Measurements from ENCODE around the gene RELB.

DNA sequence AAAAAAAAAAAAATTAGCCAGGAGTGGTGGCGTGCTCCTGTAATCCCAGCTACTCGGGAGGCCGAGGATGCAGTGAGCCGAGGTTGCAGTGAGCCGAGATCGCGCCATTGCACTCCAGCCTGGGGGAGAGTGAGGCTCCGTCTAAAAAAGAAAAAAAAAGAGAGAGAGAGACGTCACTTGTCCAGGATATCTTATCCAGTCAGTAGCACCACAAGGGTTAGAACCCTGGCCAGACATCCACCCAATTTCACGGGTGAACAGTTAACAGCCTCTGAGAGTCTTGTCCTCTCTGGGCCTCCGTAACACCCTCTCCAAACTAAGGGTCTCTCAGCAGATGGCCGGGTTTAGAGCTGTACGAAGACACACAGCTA is 47.0 kb upstream of the RELB start:
- TF ChIP-seq, protein P1, sequence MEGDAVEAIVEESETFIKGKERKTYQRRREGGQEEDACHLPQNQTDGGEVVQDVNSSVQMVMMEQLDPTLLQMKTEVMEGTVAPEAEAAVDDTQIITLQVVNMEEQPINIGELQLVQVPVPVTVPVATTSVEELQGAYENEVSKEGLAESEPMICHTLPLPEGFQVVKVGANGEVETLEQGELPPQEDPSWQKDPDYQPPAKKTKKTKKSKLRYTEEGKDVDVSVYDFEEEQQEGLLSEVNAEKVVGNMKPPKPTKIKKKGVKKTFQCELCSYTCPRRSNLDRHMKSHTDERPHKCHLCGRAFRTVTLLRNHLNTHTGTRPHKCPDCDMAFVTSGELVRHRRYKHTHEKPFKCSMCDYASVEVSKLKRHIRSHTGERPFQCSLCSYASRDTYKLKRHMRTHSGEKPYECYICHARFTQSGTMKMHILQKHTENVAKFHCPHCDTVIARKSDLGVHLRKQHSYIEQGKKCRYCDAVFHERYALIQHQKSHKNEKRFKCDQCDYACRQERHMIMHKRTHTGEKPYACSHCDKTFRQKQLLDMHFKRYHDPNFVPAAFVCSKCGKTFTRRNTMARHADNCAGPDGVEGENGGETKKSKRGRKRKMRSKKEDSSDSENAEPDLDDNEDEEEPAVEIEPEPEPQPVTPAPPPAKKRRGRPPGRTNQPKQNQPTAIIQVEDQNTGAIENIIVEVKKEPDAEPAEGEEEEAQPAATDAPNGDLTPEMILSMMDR (conservative IDR thresholded peaks at IDR 0.05; ENCODE audit: low read depth, low read length) = no peak
- TF ChIP-seq EZH2 (IDR thresholded peaks at IDR 0.05; ENCODE audit: borderline replicate concordance, low read depth, low read length, poor library complexity, severe bottlenecking) = no peak

Measured in A673 (cell line).